Suprapubic skin (tissue), 4 donors: ENCODE measurements around the gene ABCC5. TPM values are rescaled to one million over a fixed set of nuclear protein-coding genes. Genes with fewer than 3 reads are reported as not detected.

Source experiments
- DNase-seq, 2 donors: peaks; one replicate each; pipeline ENCODE4 v3.0.0-alpha.2; 2019; ENCODE audit warnings: low spot score in 2 of 2
- H3K27ac ChIP-seq: fragments of 200-600 bp; sonication (generic); one replicate; pipeline ENCODE4 v1.5.1; 2019
- H3K27me3 ChIP-seq: fragments of 200-600 bp; sonication (generic); one replicate; pipeline ENCODE4 v1.5.1; 2019
- H3K36me3 ChIP-seq: fragments of 200-600 bp; sonication (generic); one replicate; pipeline ENCODE4 v1.5.1; 2019
- H3K4me1 ChIP-seq: fragments of 200-600 bp; sonication (generic); one replicate; pipeline ENCODE4 v1.5.1; 2019
- H3K4me3 ChIP-seq: fragments of 200-600 bp; sonication (generic); one replicate; pipeline ENCODE4 v1.5.1; 2019; ENCODE audit warnings: mild to moderate bottlenecking
- H3K9me3 ChIP-seq: fragments of 200-600 bp; sonication (generic); one replicate; pipeline ENCODE4 v1.5.1; 2019
- CTCF ChIP-seq, 2 donors: fragments of 200-600 bp in 1 of 2; fragments of 450-650 bp in 1 of 2; sonication (generic) in 1 of 2; IDR thresholded peaks; one replicate each; pipeline ENCODE4 v1.5.1; 2016 to 2019; ENCODE audit warnings: antibody characterized with exemption in 2 of 2, mild to moderate bottlenecking in 1 of 2, moderate library complexity in 1 of 2
- EP300 ChIP-seq: sonication (generic); formaldehyde crosslinking; IDR thresholded peaks from one replicate; pipeline ENCODE4 v1.6.1; 2017; ENCODE audit warnings: antibody characterized with exemption
- POLR2A ChIP-seq, 2 donors: fragments of 450-650 bp; IDR thresholded peaks; one replicate each; pipeline ENCODE4 v1.6.1; 2017; ENCODE audit warnings: antibody characterized with exemption in 2 of 2, mild to moderate bottlenecking in 2 of 2, moderate library complexity in 2 of 2
- POLR2AphosphoS5 ChIP-seq, 3 donors: sonication (generic); formaldehyde crosslinking; IDR thresholded peaks; one replicate each; pipeline ENCODE4 v1.6.1; 2017; ENCODE audit warnings: antibody characterized with exemption in 3 of 3
- WGBS: methylation state at CpG from one replicate; pipeline ENCODE4 v1.1.5; 2018; 5-methylcytosine and 5-hydroxymethylcytosine counted together
- total RNA-seq, 4 donors: library from RNA; depleted of rRNA; stranded (reverse); fragments of >200 nt; gene quantifications; one replicate each; pipeline ENCODE4 v1.1.0, GENCODE V29; 2016

ABCC5 gene
- total RNA-seq, 4 donors from 2014 or later, result 10.5 to 18.3 (median 13.8) TPM

- WGBS, result 92% methylated on average over 10 of the region's 10 CpGs
- no peak for DNase-seq
Observed at GRCh38 chr3:183912895-183913579, 104.6 kb downstream of the ABCC5 start.

DNA sequence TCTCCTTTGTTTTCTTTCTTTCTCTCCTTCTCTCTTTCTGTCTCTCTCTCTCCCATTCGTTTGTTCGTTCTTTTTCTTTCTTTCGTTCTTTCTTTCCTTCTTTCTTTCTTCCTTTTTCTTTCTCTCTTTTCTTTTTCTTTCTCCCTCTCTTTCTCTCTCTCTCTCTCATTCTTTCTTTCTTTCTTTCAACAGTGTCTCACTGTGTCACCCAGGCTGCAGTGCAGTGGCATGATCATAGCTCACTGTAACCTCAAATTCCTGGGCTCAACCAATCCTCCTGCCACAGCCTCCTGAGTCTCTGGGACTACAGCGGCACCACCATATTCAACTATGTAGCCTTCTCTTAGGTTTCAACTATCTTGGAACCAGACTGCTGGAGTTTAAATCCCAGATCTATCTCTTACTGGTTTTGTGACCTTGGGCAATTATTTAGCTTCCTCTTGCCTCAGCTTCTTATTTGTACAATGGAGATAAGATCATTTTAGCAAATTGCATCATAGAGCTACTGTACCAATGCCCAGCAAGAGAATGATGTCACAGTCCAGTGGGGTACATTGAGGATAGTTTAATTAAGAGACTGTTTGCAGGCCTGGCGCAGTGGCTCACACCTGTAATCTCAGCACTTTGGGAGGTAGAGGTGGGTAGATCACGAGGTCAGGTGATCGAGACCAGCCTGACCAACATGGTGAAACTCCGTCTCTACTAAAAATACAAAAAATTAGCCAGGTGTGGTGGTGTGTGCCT, 105.7 kb downstream of the ABCC5 start:
- no peak for DNase-seq
- no peaks in the 10 kb centered on the region for H3K9me3 ChIP-seq
- no peak for TF ChIP-seq POLR2AphosphoS5 (IDR thresholded peaks at IDR 0.05)
- TF ChIP-seq POLR2A (IDR thresholded peaks at IDR 0.05), result no peak
- no peak for TF ChIP-seq CTCF (IDR thresholded peaks at IDR 0.05)
- no peak for TF ChIP-seq EP300
- WGBS, result 92% methylated on average over 8 of the region's 8 CpGs
- H3K27ac ChIP-seq, result no peak overlapping the region
- no peaks in the 10 kb centered on the region for H3K36me3 ChIP-seq
- no peak overlapping the region for H3K4me3 ChIP-seq
- no peaks in the 10 kb centered on the region for H3K4me1 ChIP-seq
- no peaks in the 10 kb centered on the region for H3K27me3 ChIP-seq

More at GRCh38 chr3:183912895-183913579, 104.6 kb downstream of the ABCC5 start:
- Histone ChIP-seq H3K4me3 (no peak overlapping the region), H3K27me3 (no peaks in the 10 kb centered on the region), H3K4me1 (no peaks in the 10 kb centered on the region), H3K9me3 (no peaks in the 10 kb centered on the region), H3K27ac (no peak overlapping the region), H3K36me3 (no peaks in the 10 kb centered on the region)
- TF ChIP-seq POLR2A (IDR thresholded peaks at IDR 0.05), result no peak
- no peak for TF ChIP-seq CTCF (IDR thresholded peaks at IDR 0.05)
- no peak for TF ChIP-seq POLR2AphosphoS5 (IDR thresholded peaks at IDR 0.05)
- no peak for TF ChIP-seq EP300

GRCh38 chr3:183911087-183911486, 106.6 kb downstream of the ABCC5 start:
- H3K36me3 ChIP-seq, result no peaks in the 10 kb centered on the region
- WGBS, result 71% methylated on average over 6 of the region's 6 CpGs
- H3K4me3 ChIP-seq, result no peak overlapping the region
- no peak for DNase-seq
- TF ChIP-seq EP300 (no peak), POLR2A (IDR thresholded peaks at IDR 0.05) (no peak), POLR2AphosphoS5 (IDR thresholded peaks at IDR 0.05) (no peak), CTCF (IDR thresholded peaks at IDR 0.05) (no peak)
- H3K27ac ChIP-seq, result no peak overlapping the region
- H3K9me3 ChIP-seq, result no peaks in the 10 kb centered on the region
- H3K27me3 ChIP-seq, result no peaks in the 10 kb centered on the region
- H3K4me1 ChIP-seq, result no peaks in the 10 kb centered on the region

- TF ChIP-seq EP300 (no peak), POLR2AphosphoS5 (IDR thresholded peaks at IDR 0.05) (no peak), CTCF (IDR thresholded peaks at IDR 0.05) (no peak), POLR2A (IDR thresholded peaks at IDR 0.05) (no peak)
- no peak for DNase-seq
- WGBS, result 79% methylated on average over 10 of the region's 14 CpGs
- H3K9me3 ChIP-seq, result no peaks in the 10 kb centered on the region
- H3K27ac ChIP-seq, result no peak overlapping the region
- H3K4me1 ChIP-seq, result no peaks in the 10 kb centered on the region
- H3K4me3 ChIP-seq, result no peak overlapping the region
- no peaks in the 10 kb centered on the region for H3K36me3 ChIP-seq
- H3K27me3 ChIP-seq, result no peaks in the 10 kb centered on the region
Observed at GRCh38 chr3:183909030-183909600, 108.6 kb downstream of the ABCC5 start.

DNA sequence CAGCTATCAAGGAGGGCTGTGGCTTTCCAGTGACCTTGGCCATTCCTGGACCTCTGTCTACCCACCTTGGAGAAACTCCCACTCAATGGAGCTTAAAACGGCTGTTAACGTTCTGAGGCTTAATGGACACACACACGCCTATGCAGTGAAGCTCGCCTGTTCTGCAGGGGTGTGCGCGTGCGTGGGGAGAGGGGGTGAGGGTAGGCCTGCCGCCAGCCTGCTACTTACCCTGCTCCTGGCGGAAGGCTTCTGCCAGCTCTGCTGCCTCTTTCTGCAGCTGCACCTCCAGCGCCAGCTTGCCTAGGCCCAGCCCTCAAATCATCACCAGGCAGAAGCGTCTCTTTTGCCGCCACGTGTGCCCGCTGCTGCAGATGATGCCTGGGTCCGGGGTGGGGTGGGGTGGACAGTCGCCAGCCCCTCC, 109.8 kb downstream of the ABCC5 start:
- Histone ChIP-seq H3K4me1 (no peaks in the 10 kb centered on the region), H3K27ac (no peak overlapping the region), H3K36me3 (no peaks in the 10 kb centered on the region), H3K9me3 (no peaks in the 10 kb centered on the region), H3K27me3 (no peaks in the 10 kb centered on the region), H3K4me3 (no peak overlapping the region)
- WGBS, result 82% methylated on average over 9 of the region's 16 CpGs
- DNase-seq, result no peak
- TF ChIP-seq POLR2AphosphoS5 (IDR thresholded peaks at IDR 0.05) (no peak), POLR2A (IDR thresholded peaks at IDR 0.05) (no peak), CTCF (IDR thresholded peaks at IDR 0.05) (no peak), EP300 (no peak)
